ENCODE results near the gene RAB3C.
A peak's percentile ranks its signal among the peaks of the same experiment; 100 is the strongest.
"Not testable (repeated sequence)": the region's sequence is repeated elsewhere in the genome, so short reads cannot be mapped to it uniquely, and the experiment has no call there.

RAB3C gene

GRCh38 chr5:58582803-58583491 is at the start of gene RAB3C:
Gene RAB3C (plus strand): TSS chr5:58583075. CDS start chr5:58583209, 134 bp downstream.
- DNase-seq = peak; percentile 86

DNA sequence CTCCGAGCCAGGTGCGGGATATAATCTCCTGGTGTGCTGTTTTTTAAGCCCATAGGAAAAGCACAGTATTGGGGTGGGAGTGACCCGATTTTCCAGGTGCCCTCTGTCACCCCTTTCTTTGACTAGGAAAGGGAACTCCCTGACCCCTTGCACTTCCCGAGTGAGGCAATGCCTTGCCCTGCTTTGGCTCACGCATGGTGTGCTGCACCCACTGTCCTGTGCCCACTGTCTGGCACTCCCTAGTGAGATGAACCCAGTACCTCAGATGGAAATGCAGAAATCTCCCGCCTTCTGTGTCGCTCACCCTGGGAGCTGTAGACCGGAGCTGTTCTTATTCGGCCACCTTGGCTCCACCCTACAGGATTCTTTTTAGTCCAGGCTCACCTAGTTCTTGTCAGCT is 40.9 kb upstream of the RAB3C start:
- DNase-seq = not testable (repeated sequence)

DNA sequence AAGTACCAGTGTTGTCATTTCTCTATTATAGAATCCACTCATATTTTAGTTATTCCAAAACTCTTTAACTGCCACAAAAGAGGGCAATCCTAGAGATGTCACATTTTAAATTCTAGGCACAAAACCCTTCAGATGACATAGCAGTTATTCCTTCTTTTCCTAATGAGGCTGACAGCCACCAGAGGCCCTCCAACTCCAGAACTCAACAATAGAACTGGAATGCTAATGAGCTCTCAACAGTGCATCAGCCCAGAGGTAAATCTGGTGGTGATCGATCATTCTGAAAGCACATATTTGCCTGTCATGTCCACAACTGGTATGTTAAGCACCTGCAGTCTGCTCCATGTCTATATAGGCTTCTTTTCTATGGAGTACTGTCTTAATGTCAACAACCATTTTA is 40.2 kb upstream of the RAB3C start:
- DNase-seq = no peak

- DNase-seq = no peak
Observed at GRCh38 chr5:58543723-58544122, 39.2 kb upstream of the RAB3C start.

- no peak for DNase-seq
Observed at GRCh38 chr5:58544195-58544594, 38.7 kb upstream of the RAB3C start.

DNA sequence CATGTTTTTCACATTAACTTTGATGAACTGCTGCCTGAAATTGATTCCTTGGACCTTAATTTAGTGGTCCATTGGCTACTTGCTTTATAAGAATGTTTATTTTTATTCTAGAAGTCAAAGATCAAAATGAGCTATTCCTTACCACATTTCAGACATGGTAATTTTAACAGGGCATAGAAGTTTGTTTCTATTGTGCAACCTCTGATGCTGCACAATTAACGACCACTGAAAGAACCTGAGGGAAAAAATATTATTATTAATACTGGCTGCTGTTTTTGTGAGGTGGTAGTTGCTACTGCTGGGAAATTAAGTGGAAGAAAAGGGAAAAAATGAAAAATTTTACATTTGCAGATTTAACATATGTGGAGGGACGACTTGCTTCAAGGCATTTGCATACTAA is 37.9 kb upstream of the RAB3C start:
- DNase-seq = no peak

DNA sequence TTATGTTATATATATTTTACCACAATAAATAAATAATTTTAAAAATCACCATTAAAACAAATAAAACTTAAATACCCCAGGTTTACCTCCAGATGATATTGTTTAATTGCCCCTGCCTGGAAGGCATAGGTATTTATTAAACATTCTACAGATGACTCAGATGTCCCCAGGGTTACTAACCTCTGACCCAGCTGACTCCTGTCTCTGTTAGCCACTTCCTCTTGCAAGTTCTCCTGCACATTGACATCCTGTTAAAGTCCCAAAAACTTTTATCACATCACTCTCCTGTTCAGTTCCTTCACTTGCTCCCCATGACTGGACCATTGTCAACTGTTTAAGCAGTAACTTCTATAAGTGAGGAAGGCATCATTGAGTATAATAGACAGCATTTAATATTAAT is 37.0 kb upstream of the RAB3C start:
- DNase-seq = no peak

- DNase-seq = no peak
Observed at GRCh38 chr5:58548068-58548467, 34.8 kb upstream of the RAB3C start.

GRCh38 chr5:58551492-58551891 is 31.4 kb upstream of the RAB3C start:
- no peak for DNase-seq

DNA sequence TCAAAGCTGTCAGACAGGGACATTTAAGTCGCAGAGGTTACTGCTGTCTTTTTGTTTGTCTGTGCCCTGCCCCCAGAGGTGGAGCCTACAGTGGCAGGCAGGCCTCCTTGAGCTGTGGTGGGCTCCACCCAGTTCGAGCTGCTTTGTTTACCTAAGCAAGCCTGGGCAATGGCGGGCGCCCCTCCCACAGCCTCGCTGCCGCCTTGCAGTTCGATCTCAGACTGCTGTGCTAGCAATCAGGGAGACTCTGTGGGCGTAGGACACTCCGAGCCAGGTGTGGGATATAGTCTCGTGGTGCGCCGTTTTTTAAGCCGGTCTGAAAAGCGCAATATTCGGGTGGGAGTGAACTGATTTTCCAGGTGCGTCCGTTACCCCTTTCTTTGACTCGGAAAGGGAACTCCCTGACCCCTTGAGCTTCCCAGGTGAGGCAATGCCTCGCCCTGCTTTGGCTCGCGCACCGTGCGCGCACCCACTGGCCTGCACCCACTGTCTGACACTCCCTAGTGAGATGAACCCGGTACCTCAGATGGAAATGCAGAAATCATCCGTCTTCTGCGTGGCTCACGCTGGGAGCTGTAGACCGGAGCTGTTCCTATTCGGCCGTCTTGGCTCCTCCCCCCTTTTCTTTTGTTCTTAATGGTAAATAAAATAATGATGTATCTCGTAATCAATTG is 25.1 kb upstream of the RAB3C start:
- not testable (repeated sequence) for DNase-seq

GRCh38 chr5:58563016-58563700 is 19.7 kb upstream of the RAB3C start:
- DNase-seq = not testable (repeated sequence)

- not testable (repeated sequence) for DNase-seq
Observed at GRCh38 chr5:58564043-58564832, 18.6 kb upstream of the RAB3C start.

GRCh38 chr5:58565033-58565432 is 17.8 kb upstream of the RAB3C start:
- no peak for DNase-seq

DNA sequence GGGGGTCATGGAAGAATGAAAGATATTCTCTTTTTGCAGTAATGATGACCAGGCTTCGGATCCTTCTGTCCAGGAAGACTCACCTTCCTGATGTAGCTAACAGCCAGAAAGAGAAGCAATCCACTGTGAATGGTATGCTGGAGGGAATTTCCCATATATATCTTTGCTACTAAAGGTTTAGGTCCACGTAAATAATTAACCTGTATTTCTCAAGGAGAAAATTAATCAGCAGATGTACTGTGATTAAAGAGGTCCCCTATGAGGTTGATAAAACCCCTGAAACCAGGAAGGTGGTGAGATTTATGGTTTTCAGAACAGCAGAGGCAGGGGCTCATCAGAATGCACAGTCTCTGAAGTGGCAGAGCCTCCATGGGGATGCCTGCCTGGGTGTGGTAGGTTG is 11.4 kb upstream of the RAB3C start:
- no peak for DNase-seq

GRCh38 chr5:58572973-58573372 is 9.9 kb upstream of the RAB3C start:
- not testable (repeated sequence) for DNase-seq

DNA sequence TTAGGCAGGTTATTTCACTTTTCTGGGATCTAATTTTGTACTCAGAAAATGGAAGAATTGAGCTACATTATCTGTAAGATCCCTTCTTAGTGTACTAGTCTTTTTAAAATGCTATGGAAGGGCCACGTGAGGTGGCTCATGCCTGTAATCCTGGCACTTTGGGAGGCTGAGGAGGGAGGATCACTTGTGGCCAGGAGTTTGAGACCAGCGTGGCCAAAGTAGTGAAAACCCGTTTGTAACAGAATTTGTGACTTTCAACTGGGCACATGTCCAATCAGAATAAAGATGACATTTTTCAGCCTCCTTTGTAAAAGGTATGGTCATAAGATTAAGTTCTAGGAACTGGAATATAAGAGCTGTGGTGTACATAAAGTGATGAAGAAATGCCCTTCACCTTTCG is 3.1 kb upstream of the RAB3C start:
- no peak for DNase-seq

DNA sequence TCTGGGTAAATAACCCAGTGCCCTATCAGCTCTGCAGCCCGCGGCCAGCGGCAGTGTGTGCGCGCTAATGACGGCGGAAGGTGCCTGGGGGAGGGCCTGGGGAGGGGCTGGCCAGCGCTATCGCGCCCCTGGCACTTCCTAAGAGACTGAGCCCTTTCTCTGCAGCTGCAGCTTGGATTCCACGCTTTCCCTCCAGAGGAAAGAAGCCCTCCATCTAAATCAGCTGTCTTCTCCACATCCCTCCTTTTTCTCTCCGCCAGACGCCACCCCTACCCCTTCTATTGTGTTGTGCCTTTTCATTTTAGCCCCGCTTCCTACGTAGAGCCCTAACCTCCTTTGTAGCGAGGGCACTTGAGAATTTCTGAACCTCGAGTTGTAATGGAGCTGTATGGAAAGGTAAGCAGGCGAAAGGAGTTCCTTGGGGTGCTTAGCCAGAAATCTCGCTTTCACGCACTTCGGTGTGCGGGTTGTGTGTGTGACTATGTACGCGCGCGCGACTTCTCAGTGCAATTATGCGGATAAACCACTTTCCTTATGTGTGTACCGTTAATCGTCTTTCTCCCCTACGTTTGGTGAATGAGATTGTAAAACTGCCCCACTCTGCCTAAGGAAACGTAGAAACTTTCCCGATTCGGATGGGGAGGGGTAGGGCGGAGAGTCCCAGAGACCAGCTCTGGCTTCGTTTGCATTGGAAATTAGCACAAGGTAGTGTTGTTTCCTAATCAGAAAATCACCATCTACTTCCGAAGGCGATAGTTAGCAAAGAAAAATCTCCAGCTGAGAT is 664 bp upstream of the RAB3C start:
- DNase-seq = peak; percentile 47

DNA sequence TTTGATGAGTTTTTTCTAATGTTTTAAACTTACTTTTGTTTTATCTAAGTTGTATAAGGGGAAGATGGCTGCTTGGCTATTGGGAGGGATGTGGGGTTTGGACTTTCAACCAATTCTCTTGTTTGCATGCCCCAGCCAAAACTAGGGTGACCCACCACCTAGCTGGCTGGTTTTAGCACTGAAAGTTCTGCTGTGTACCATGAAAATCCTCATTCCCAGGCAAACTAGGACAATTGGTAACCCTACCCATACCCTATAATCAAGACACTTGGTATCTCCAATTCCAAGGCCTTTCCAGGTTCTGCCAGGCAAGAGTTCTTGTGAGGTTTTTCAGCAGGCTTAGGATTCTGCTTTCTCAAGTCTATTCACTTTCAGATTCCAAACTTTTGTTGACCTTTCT is 13.1 kb downstream of the RAB3C start:
- DNase-seq = no peak

GRCh38 chr5:58598440-58598839 is 15.6 kb downstream of the RAB3C start:
- DNase-seq = no peak

DNA sequence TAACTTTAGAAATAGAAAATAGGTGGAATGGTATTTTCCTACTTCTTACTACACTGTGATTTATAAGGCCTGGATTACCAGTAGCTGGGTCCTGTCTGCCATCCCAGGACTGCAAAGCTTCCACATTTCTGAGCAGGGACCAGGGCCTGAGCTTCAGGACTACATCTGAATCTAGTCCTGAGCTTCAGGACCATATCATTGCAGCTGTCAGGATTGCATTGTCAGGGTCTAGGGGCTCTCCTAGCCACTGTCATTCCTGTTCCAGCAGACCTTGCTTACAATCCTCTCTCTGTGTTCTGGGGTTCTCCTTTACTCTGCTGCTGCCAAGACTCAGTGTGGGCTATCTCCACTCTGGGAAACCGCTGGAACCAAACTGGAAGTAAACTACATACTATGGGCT is 16.3 kb downstream of the RAB3C start:
- no peak for DNase-seq

DNA sequence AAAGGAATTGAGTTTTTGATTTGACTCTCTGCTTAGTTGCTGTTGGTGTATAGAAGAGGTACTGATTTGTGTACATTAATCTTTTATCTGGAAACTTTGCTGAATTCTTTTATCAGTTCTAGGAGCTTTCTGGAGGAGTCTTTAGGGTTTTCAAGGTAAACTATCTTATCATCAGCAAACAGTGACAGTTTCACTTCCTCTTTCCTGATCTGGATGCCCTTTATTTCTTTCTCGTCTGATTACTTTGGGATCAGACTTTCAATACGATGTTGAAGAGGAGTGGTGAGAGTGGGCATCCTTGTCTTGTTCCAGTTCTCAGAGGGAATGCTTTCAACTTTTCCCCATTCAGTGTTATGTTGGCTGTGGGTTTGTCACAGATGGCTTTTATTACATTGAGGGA is 17.7 kb downstream of the RAB3C start:
- DNase-seq = not testable (repeated sequence)

- DNase-seq = not testable (repeated sequence)
Observed at GRCh38 chr5:58602889-58603288, 20.0 kb downstream of the RAB3C start.

Measured in NCI-H510A (cell line).